Ramos (cell line): Measurements from ENCODE around the gene HEPACAM.

ENCODE experiments used
- in situ Hi-C: fragments of 300-500 bp; cut with MboI; formaldehyde crosslinking; loops from one replicate; pipeline ENCODE4 v1.14.3; 2022; ENCODE audit warnings: low sequenced_read_pairs; ENCODE audit not compliant: unreplicated experiment

Gene HEPACAM

GRCh38 chr11:124935548-124936514, at the start of gene HEPACAM:
Gene HEPACAM, minus strand, starts transcription at chr11:124936047. Its CDS starts 41 bp downstream, at chr11:124936006.
- in situ Hi-C loops: no loop called here

- in situ Hi-C loops: no loop called here
Measured at GRCh38 chr11:124984512-124984854, 48.6 kb upstream of the HEPACAM start.

- in situ Hi-C loops: no loop called here
Measured at GRCh38 chr11:124983674-124984511, 48.0 kb upstream of the HEPACAM start.

- in situ Hi-C loops: no loop called here
Measured at GRCh38 chr11:124982043-124982442, 46.2 kb upstream of the HEPACAM start.

GRCh38 chr11:124978316-124978715, 42.5 kb upstream of the HEPACAM start:
- in situ Hi-C loops: no loop called here

- in situ Hi-C loops: no loop called here
Measured at GRCh38 chr11:124977006-124977405, 41.2 kb upstream of the HEPACAM start.

GRCh38 chr11:124976531-124976930, 40.7 kb upstream of the HEPACAM start:
- in situ Hi-C loops: no loop called here

GRCh38 chr11:124971810-124972209, 36.0 kb upstream of the HEPACAM start:
- in situ Hi-C loops: no loop called here

GRCh38 chr11:124970925-124971324, 35.1 kb upstream of the HEPACAM start:
- in situ Hi-C loops: no loop called here

GRCh38 chr11:124968197-124968596, 32.4 kb upstream of the HEPACAM start:
- in situ Hi-C loops: loop anchor here (10.0 kb wide), 2 partner anchors 177 to 377 kb away; no protein-coding TSS in a partner anchor

GRCh38 chr11:124961972-124962609, 26.2 kb upstream of the HEPACAM start:
- in situ Hi-C loops: loop anchor here (10.0 kb wide), 2 partner anchors 183 to 383 kb away; no protein-coding TSS in a partner anchor

GRCh38 chr11:124955035-124955434, 19.2 kb upstream of the HEPACAM start:
- in situ Hi-C loops: no loop called here

GRCh38 chr11:124954590-124954955, 18.7 kb upstream of the HEPACAM start:
- in situ Hi-C loops: no loop called here

- in situ Hi-C loops: no loop called here
Measured at GRCh38 chr11:124953753-124954589, 18.1 kb upstream of the HEPACAM start, which contains the start of gene CCDC15. Gene CCDC15, plus strand, starts transcription at chr11:124954202. Its CDS starts 531 bp downstream, at chr11:124954733.

GRCh38 chr11:124951341-124951740, 15.5 kb upstream of the HEPACAM start:
- in situ Hi-C loops: no loop called here

GRCh38 chr11:124950601-124951330, 14.9 kb upstream of the HEPACAM start:
- in situ Hi-C loops: no loop called here

GRCh38 chr11:124946735-124947141, 10.9 kb upstream of the HEPACAM start:
- in situ Hi-C loops: no loop called here

- in situ Hi-C loops: no loop called here
Measured at GRCh38 chr11:124945826-124946225, 10.0 kb upstream of the HEPACAM start.

GRCh38 chr11:124944565-124944964, 8.7 kb upstream of the HEPACAM start:
- in situ Hi-C loops: no loop called here
